Fibroblast of villous mesenchyme (primary cell): ENCODE results near the gene SIDT1. TPM values are rescaled to one million over a fixed set of nuclear protein-coding genes. Genes with fewer than 3 reads are reported as not detected.

Experiments
- DNase-seq: peaks from one replicate; pipeline ENCODE4 v3.0.0-alpha.2; 2010; ENCODE audit warnings: low read depth
- H3K4me3 ChIP-seq: 2 replicates; pipeline ENCODE4 v1.5.1; 2011; ENCODE audit warnings: low read depth, mild to moderate bottlenecking, low read length
- CTCF ChIP-seq: IDR thresholded peaks from 2 replicates; pipeline ENCODE4 v1.5.1; 2012; ENCODE audit warnings: low read depth, mild to moderate bottlenecking, low read length; ENCODE audit not compliant: insufficient read depth
- total RNA-seq: library from RNA; depleted of rRNA; stranded (reverse); fragments of >200 nt; gene quantifications from 2 replicates; pipeline ENCODE4 v1.2.3, GENCODE V29; 2012

The SIDT1 gene
- total RNA-seq, 1 donor: not detected

- TF ChIP-seq CTCF: no peak
- H3K4me3 ChIP-seq: no peak overlapping the region
- peak; percentile 51 for DNase-seq
These were observed 28.7 kb downstream of the SIDT1 start for GRCh38 chr3:113560831-113561623.

DNA sequence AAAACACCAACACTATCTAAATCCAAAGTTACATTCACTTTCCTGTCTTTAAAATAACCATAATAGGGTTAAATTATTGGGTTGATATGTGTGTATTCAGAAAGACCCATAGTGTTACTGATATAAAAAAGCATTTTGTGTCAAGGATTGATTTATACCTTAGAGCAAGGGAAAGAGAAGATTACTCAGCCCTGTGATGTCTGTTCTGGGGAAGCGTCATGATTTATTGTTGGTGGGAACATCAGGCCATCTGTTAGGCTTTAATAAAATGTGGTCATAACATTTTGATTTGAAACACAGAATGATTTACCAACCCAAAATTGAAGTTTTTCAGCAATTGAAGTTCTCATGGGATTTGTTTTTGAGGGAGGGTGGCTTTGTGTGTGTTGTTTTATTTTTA lies 33.2 kb downstream of the SIDT1 start:
- TF ChIP-seq CTCF: no peak
- no peak overlapping the region for H3K4me3 ChIP-seq
- DNase-seq: peak; percentile 11

DNA sequence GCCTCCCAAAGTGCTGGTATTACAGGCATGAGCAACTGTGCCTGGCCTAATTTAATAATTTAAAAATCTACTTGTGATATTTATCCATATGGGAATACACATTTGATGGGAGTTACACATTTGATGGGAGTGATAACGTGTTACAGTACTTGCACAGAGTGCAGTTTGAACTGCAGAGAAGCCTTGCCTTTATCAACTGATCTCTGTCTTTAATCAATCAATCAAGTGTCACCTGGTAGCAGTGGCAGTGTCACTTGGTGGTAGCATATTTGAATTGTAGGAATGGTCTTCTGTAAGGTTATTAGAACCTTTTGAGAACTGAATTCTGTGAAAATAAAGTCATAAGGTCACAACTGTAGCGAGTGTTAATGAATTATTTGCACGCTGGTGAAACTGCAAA lies 37.8 kb downstream of the SIDT1 start:
- DNase-seq: no peak
- no peak overlapping the region for H3K4me3 ChIP-seq
- TF ChIP-seq CTCF: no peak

GRCh38 chr3:113571360-113571759 lies 39.0 kb downstream of the SIDT1 start:
- TF ChIP-seq CTCF: no peak
- no peak for DNase-seq
- no peak overlapping the region for H3K4me3 ChIP-seq

DNA sequence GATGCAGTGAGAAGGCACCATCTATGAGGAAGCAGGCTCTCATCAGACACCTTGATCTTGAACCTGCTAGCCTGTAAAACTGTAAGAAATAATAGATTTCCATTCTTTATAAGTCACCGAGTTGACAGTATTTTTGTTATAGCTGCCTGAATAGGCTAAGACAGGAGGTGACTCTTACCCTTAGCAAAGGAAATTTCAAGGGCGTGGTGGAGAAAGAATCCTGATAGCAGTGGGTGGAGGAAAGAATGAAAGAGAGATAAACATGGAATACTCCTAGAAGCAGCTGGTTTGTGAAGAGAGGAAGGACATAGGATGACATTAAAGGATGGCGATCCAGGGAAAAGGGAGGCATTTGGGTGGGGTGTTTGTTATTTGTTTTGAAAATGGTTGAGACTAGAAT lies 41.4 kb downstream of the SIDT1 start:
- no peak for TF ChIP-seq CTCF
- no peak overlapping the region for H3K4me3 ChIP-seq
- no peak for DNase-seq

- no peak for DNase-seq
- H3K4me3 ChIP-seq: no peak overlapping the region
- no peak for TF ChIP-seq CTCF
These were observed 41.9 kb downstream of the SIDT1 start for GRCh38 chr3:113574213-113574612.

- H3K4me3 ChIP-seq: no peak overlapping the region
- no peak for TF ChIP-seq CTCF
- DNase-seq: no peak
These were observed 42.9 kb downstream of the SIDT1 start for GRCh38 chr3:113575206-113575605.
